HG02798 (cell line): ENCODE measurements around the gene SURF6.
"Not testable (repeated sequence)": the region's sequence is repeated elsewhere in the genome, so short reads cannot be mapped to it uniquely, and the experiment has no call there.

Experiments
- ATAC-seq: cut with Tn5 transposase; IDR thresholded peaks from one replicate; pipeline ENCODE4 v1.9.1; 2021; ENCODE audit warnings: mild to moderate bottlenecking; ENCODE audit not compliant: unreplicated experiment, poor library complexity

The SURF6 gene

GRCh38 chr9:133329306-133330156, 6.5 kb downstream of the SURF6 start:
- not testable (repeated sequence) for ATAC-seq

GRCh38 chr9:133327834-133328484, 8.0 kb downstream of the SURF6 start:
- no peak for ATAC-seq

GRCh38 chr9:133327021-133327420, 9.0 kb downstream of the SURF6 start:
- ATAC-seq: not testable (repeated sequence)

GRCh38 chr9:133323991-133324703, 11.8 kb downstream of the SURF6 start:
- no peak for ATAC-seq

- no peak for ATAC-seq
Observed at GRCh38 chr9:133323211-133323610, 12.8 kb downstream of the SURF6 start.

- ATAC-seq: no peak
Observed at GRCh38 chr9:133322701-133323100, 13.3 kb downstream of the SURF6 start.

GRCh38 chr9:133321411-133321935, 14.5 kb downstream of the SURF6 start:
- no peak for ATAC-seq

- no peak for ATAC-seq
Observed at GRCh38 chr9:133320421-133320881, 15.5 kb downstream of the SURF6 start.

- not testable (repeated sequence) for ATAC-seq
Observed at GRCh38 chr9:133317551-133317950, 18.4 kb downstream of the SURF6 start.

GRCh38 chr9:133315997-133316396, 20.0 kb downstream of the SURF6 start:
- ATAC-seq: no peak

GRCh38 chr9:133309608-133310007, 26.4 kb downstream of the SURF6 start:
- ATAC-seq: no peak

- ATAC-seq: no peak
Observed at GRCh38 chr9:133307301-133307700, 28.7 kb downstream of the SURF6 start.

- ATAC-seq: no peak
Observed at GRCh38 chr9:133306242-133307204, 29.5 kb downstream of the SURF6 start.

- no peak for ATAC-seq
Observed at GRCh38 chr9:133305731-133306130, 30.3 kb downstream of the SURF6 start.

- no peak for ATAC-seq
Observed at GRCh38 chr9:133304477-133305377, 31.3 kb downstream of the SURF6 start.

- ATAC-seq: no peak
Observed at GRCh38 chr9:133304158-133304470, 31.9 kb downstream of the SURF6 start.

- ATAC-seq: no peak
Observed at GRCh38 chr9:133303266-133304157, 32.5 kb downstream of the SURF6 start.
